IMR-90 (cell line): ENCODE data around the gene ERN1. TPM values are rescaled to one million over a fixed set of nuclear protein-coding genes. Genes with fewer than 3 reads are reported as not detected.

Experiments used
- ATAC-seq: fragments of 200-7000 bp; cut with Tn5 transposase; 2 replicates; pipeline ENCODE4 v1.9.1; 2020; ENCODE audit warnings: low read depth, mild to moderate bottlenecking, moderate library complexity
- BruUV-seq: library from RNA; stranded (reverse); fragments of 400-500 nt; replicated peaks from 2 replicates; lab custom pipeline; 2021; lab: Mats Ljungman, UMichigan
- CTCF ChIA-PET: fragments of 300-600 bp; formaldehyde crosslinking; extraction: SDS; loops from one replicate; lab custom pipeline; 2021; ENCODE audit warnings: antibody characterized with exemption; lab: Yijun Ruan, JAX
- POLR2A ChIA-PET: fragments of 300-600 bp; sonication (Branson Sonifier 250); formaldehyde crosslinking; loops from one replicate; lab custom pipeline; 2022; ENCODE audit warnings: antibody characterized with exemption; ENCODE audit not compliant: unreplicated experiment; lab: Charles Lee
- DNase-seq: peaks from one replicate; pipeline ENCODE4 v3.0.0; 2013
- H2AFZ ChIP-seq: replicated peaks from 2 replicates; pipeline ENCODE3; 2013; ENCODE audit warnings: low read length, mild to moderate bottlenecking; ENCODE audit not compliant: poor library complexity
- H2AK5ac ChIP-seq: 2 replicates; pipeline ENCODE4 v1.6.1; 2013; ENCODE audit warnings: low read depth, low read length, inconsistent platforms
- H2AK9ac ChIP-seq: replicated peaks from 2 replicates; pipeline ENCODE3; 2013; ENCODE audit warnings: mild to moderate bottlenecking, low read depth, low read length, moderate library complexity; ENCODE audit not compliant: poor library complexity
- H2BK120ac ChIP-seq: 2 replicates; pipeline ENCODE4 v1.6.1; 2013; ENCODE audit warnings: low read depth, low read length, inconsistent platforms
- H2BK15ac ChIP-seq: 3 replicates; pipeline ENCODE4 v1.6.1; 2013; ENCODE audit warnings: low read depth, low read length, inconsistent platforms
- H2BK20ac ChIP-seq: 2 replicates; pipeline ENCODE4 v1.6.1; 2013; ENCODE audit warnings: low read depth, mild to moderate bottlenecking, inconsistent platforms, low read length, moderate library complexity
- H2BK5ac ChIP-seq: 2 replicates; pipeline ENCODE4 v1.6.1; 2013; ENCODE audit warnings: mild to moderate bottlenecking, low read depth, low read length, inconsistent platforms; ENCODE audit not compliant: poor library complexity, severe bottlenecking
- H3K14ac ChIP-seq: replicated peaks from 2 replicates; pipeline ENCODE4 v1.6.1; 2013; ENCODE audit warnings: low read depth, low read length, inconsistent platforms
- H3K18ac ChIP-seq: 2 replicates; pipeline ENCODE4 v1.6.1; 2013; ENCODE audit warnings: low read depth, low read length, control low read depth
- H3K23ac ChIP-seq: 2 replicates; pipeline ENCODE4 v1.6.1; 2013; ENCODE audit warnings: low read depth, low read length, inconsistent platforms
- H3K27ac ChIP-seq: 2 replicates; pipeline ENCODE4 v1.5.1; 2013; ENCODE audit warnings: mild to moderate bottlenecking, control low read depth, low read length; ENCODE audit not compliant: insufficient read depth
- H3K27me3 ChIP-seq: 2 replicates; pipeline ENCODE4 v1.6.1; 2013; ENCODE audit warnings: low read length; ENCODE audit not compliant: control insufficient read depth, insufficient read depth
- H3K36me3 ChIP-seq: 2 replicates; pipeline ENCODE4 v1.6.1; 2013; ENCODE audit warnings: low read length, mixed read lengths; ENCODE audit not compliant: control insufficient read depth, insufficient read depth
- H3K4ac ChIP-seq: 2 replicates; pipeline ENCODE4 v1.6.1; 2013; ENCODE audit warnings: low read depth, low read length, inconsistent platforms
- H3K4me1 ChIP-seq: 2 replicates; pipeline ENCODE4 v1.6.1; 2013; ENCODE audit warnings: low read length, mixed read lengths; ENCODE audit not compliant: control insufficient read depth, insufficient read depth
- H3K4me2 ChIP-seq: 2 replicates; pipeline ENCODE4 v1.6.1; 2013; ENCODE audit warnings: low read depth, mild to moderate bottlenecking, control low read depth, low read length, moderate library complexity
- H3K4me3 ChIP-seq: 2 replicates; pipeline ENCODE4 v1.5.1; 2013; ENCODE audit warnings: low read depth, mild to moderate bottlenecking, control low read depth, low read length, moderate library complexity; ENCODE audit not compliant: insufficient read depth
- H3K56ac ChIP-seq: 2 replicates; pipeline ENCODE4 v1.6.1; 2013; ENCODE audit warnings: low read length, inconsistent platforms; ENCODE audit not compliant: insufficient read depth; ENCODE audit errors: extremely low read depth
- H3K79me1 ChIP-seq, 2 experiments: 2 replicates each; pipeline ENCODE4 v1.6.1; 2013; ENCODE audit warnings: low read length in 2 of 2, inconsistent platforms in 1 of 2, low read depth in 1 of 2
- H3K9ac ChIP-seq: 2 replicates; pipeline ENCODE4 v1.6.1; 2013; ENCODE audit warnings: low read depth, low read length, control low read depth
- H3K9me1 ChIP-seq: 2 replicates; pipeline ENCODE4 v1.6.1; 2013; ENCODE audit warnings: low read length, inconsistent platforms; ENCODE audit not compliant: insufficient read depth
- H3K9me3 ChIP-seq: 2 replicates; pipeline ENCODE4 v1.6.1; 2013; ENCODE audit warnings: low read length; ENCODE audit not compliant: control insufficient read depth, insufficient read depth
- H4K20me1 ChIP-seq: 2 replicates; pipeline ENCODE4 v1.6.1; 2013; ENCODE audit warnings: low read length, inconsistent platforms; ENCODE audit not compliant: insufficient read depth
- H4K5ac ChIP-seq: 2 replicates; pipeline ENCODE4 v1.6.1; 2013; ENCODE audit warnings: mild to moderate bottlenecking, low read depth, low read length, control low read depth
- H4K8ac ChIP-seq, 2 experiments: 2 replicates each; pipeline ENCODE4 v1.6.1; 2013; ENCODE audit warnings: low read depth in 2 of 2, low read length in 2 of 2, control low read depth in 1 of 2, inconsistent platforms in 1 of 2
- H4K91ac ChIP-seq: 2 replicates; pipeline ENCODE4 v1.6.1; 2013; ENCODE audit warnings: low read depth, low read length, inconsistent platforms; ENCODE audit not compliant: insufficient read depth
- BHLHE40 ChIP-seq: fragments of 150-350 bp; IDR thresholded peaks from 2 replicates; pipeline ENCODE4 v1.6.1; 2016; ENCODE audit warnings: mild to moderate bottlenecking, low read depth, low read length
- CEBPB ChIP-seq: IDR thresholded peaks from 2 replicates; pipeline ENCODE4 v1.6.1; 2012; ENCODE audit warnings: low read depth, low read length, improper control_type of control experiment
- CHD1 ChIP-seq: IDR thresholded peaks from 2 replicates; pipeline ENCODE4 v1.6.1; 2012; ENCODE audit warnings: low read depth, low read length, improper control_type of control experiment
- CTCF ChIP-seq: conservative IDR thresholded peaks from 2 replicates; pipeline ENCODE4 v1.5.1; 2012; ENCODE audit warnings: mild to moderate bottlenecking, low read depth, low read length, improper control_type of control experiment
- ELK1 ChIP-seq: fragments of 150-350 bp; IDR thresholded peaks from 2 replicates; pipeline ENCODE4 v1.6.1; 2016; ENCODE audit warnings: low read depth, mild to moderate bottlenecking, low read length, moderate library complexity, borderline replicate concordance
- MAZ ChIP-seq: IDR thresholded peaks from 2 replicates; pipeline ENCODE4 v1.6.1; 2012; ENCODE audit warnings: low read depth, mild to moderate bottlenecking, low read length, improper control_type of control experiment, moderate library complexity, borderline replicate concordance
- NFE2L2 ChIP-seq: fragments of 150-350 bp; IDR thresholded peaks from 2 replicates; pipeline ENCODE4 v1.6.1; 2016; ENCODE audit warnings: low read depth, mild to moderate bottlenecking, low read length
- RAD21 ChIP-seq: IDR thresholded peaks from 2 replicates; pipeline ENCODE4 v1.6.1; 2012; ENCODE audit warnings: low read length, improper control_type of control experiment
- RFX5 ChIP-seq: IDR thresholded peaks from 2 replicates; pipeline ENCODE4 v1.8.0; 2012; ENCODE audit warnings: low read depth, mild to moderate bottlenecking, low read length, moderate library complexity
- SMC3 ChIP-seq: fragments of 150-350 bp; IDR thresholded peaks from 2 replicates; pipeline ENCODE4 v1.6.1; 2016; ENCODE audit warnings: low read depth, mild to moderate bottlenecking, antibody characterized with exemption, low read length, moderate library complexity
- WGBS, 2 experiments: methylation state at CpG; one replicate each; pipeline versions ENCODE4 v1.1.5 to v1.1.7; 2013; ENCODE audit warnings: missing lambda C conversion rate in 2 of 2; ENCODE audit not compliant: insufficient read length in 1 of 2; ENCODE audit errors: extremely low coverage in 2 of 2; 5-methylcytosine and 5-hydroxymethylcytosine counted together
- dilution Hi-C: fragments of 300-500 bp; cut with HindIII; formaldehyde crosslinking; loops from one replicate; pipeline ENCODE4 v1.14.3; 2018; ENCODE audit warnings: low sequenced_read_pairs; ENCODE audit not compliant: unreplicated experiment
- in situ Hi-C: fragments of 300-500 bp; cut with MboI; formaldehyde crosslinking; loops from 3 replicates; pipeline ENCODE4 v1.14.3; 2019; ENCODE audit warnings: low sequenced_read_pairs, inconsistent platforms, mixed read lengths
- intact Hi-C: fragments of 100-400 bp; cut with micrococcal nuclease; formaldehyde crosslinking; loops from 2 replicates; pipeline ENCODE4 v1.10.0; 2022
- polyA plus RNA-seq, 3 experiments: library from polyadenylated mRNA; depleted of rRNA; stranded (reverse); fragments of >200 nt; gene quantifications; 2 replicates each; pipeline ENCODE4 v1.2.3, GENCODE V29; 2012; ENCODE audit warnings: low replicate concordance in 1 of 3
- total RNA-seq: library from RNA; depleted of rRNA; stranded (reverse); fragments of >200 nt; gene quantifications from 2 replicates; pipeline ENCODE4 v1.2.3, GENCODE V29; 2012

The ERN1 gene
- total and polyA plus RNA-seq, 2 of the 4 experiments (the other 2 are of a cell fraction) = 2.7 to 4.1 TPM

- Histone ChIP-seq H3K79me1 (0 out of 4 replicates have a peak, but pooled peaks cover 0 to 3% of the 10 kb centered on the region in 2 experiments), H3K27me3 (no peaks in the 10 kb centered on the region), H2AK5ac (no peak overlapping the region), H2AFZ (no peak overlapping the region), H3K14ac (no peak overlapping the region), H3K18ac (no peak overlapping the region), H3K4me2 (no peak overlapping the region), H4K8ac (no peak overlapping the region), H2BK120ac (no peak overlapping the region), H4K91ac (no peak overlapping the region), H2BK20ac (no peak overlapping the region), H3K9ac (no peak overlapping the region), H3K36me3 (peaks cover 18% of the 10 kb centered on the region), H3K4ac (no peak overlapping the region), H3K9me1 (peaks cover 3% of the 10 kb centered on the region; the same call in 1 of the 2 replicates), H3K56ac (no peak overlapping the region), H2AK9ac (no peak overlapping the region), H4K20me1 (no peaks in the 10 kb centered on the region), H3K27ac (no peak overlapping the region), H2BK5ac (no peak overlapping the region), H3K23ac (no peak overlapping the region), H4K5ac (no peak overlapping the region), H2BK15ac (no peak overlapping the region), H3K9me3 (peaks cover 5% of the 10 kb centered on the region), H3K4me3 (no peak overlapping the region), H3K4me1 (peaks cover 2% of the 10 kb centered on the region; the same call in 1 of the 2 replicates)
- in situ Hi-C loops = no loop called here
- intact Hi-C loops = no loop called here
- no TSS peak for BruUV-seq
- 87% methylated on average over 5 of the region's 9 CpGs; no CpG with 5 or more reads in 1 of the 2 experiments for WGBS, 2 experiments
- no peak for TF ChIP-seq CEBPB
- TF ChIP-seq NFE2L2 = no peak
- no peak for TF ChIP-seq CTCF
- TF ChIP-seq RFX5 = no peak
- TF ChIP-seq BHLHE40 = no peak
- TF ChIP-seq SMC3 = no peak
- no peak for TF ChIP-seq ELK1
- TF ChIP-seq RAD21 = no peak
- TF ChIP-seq CHD1 = no peak
- TF ChIP-seq MAZ = no peak
- ATAC-seq (no peak), DNase-seq (no peak)
- ChIA-PET CTCF (interaction anchor here (1.1 kb wide), 2 partner anchors 10 to 69 kb away, joined by 4 read pairs; no protein-coding TSS in a partner anchor), POLR2A (no interaction called here)
- dilution Hi-C loops = no loop called here
Measured at GRCh38 chr17:64064331-64064730, 65.6 kb downstream of the ERN1 start.
